Esophagus (tissue), 2 donors: ENCODE data around the gene ZFAND6. TPM values are rescaled to one million over a fixed set of nuclear protein-coding genes. Genes with fewer than 3 reads are reported as not detected.

ENCODE experiments used
- H3K27ac ChIP-seq, 2 donors: one replicate each; pipeline ENCODE4 v1.5.1; 2013; ENCODE audit warnings: low read depth in 2 of 2, mild to moderate bottlenecking in 2 of 2, inconsistent platforms in 1 of 2, low read length in 1 of 2, moderate library complexity in 1 of 2
- H3K27me3 ChIP-seq, 2 donors: one replicate each; pipeline ENCODE4 v1.6.1; 2013; ENCODE audit warnings: low read length in 2 of 2, control low read depth in 1 of 2, mild to moderate bottlenecking in 1 of 2; ENCODE audit not compliant: insufficient read depth in 2 of 2, control insufficient read depth in 1 of 2
- H3K36me3 ChIP-seq, 2 donors: one replicate each; pipeline ENCODE4 v1.6.1; 2013; ENCODE audit warnings: low read length in 1 of 2; ENCODE audit not compliant: control insufficient read depth in 2 of 2, insufficient read depth in 2 of 2
- H3K4me1 ChIP-seq, 2 donors: one replicate each; pipeline ENCODE4 v1.6.1; 2013; ENCODE audit warnings: low read length in 1 of 2; ENCODE audit not compliant: control insufficient read depth in 2 of 2, insufficient read depth in 2 of 2
- H3K4me3 ChIP-seq, 2 donors: one replicate each; pipeline ENCODE4 v1.5.1; 2013; ENCODE audit warnings: low read length in 2 of 2, mild to moderate bottlenecking in 2 of 2, low read depth in 1 of 2, moderate library complexity in 1 of 2
- H3K9me3 ChIP-seq, 2 donors: one replicate each; pipeline ENCODE4 v1.6.1; 2013; ENCODE audit warnings: mild to moderate bottlenecking in 2 of 2, low read depth in 1 of 2, low read length in 1 of 2, moderate library complexity in 1 of 2; ENCODE audit not compliant: control insufficient read depth in 2 of 2, insufficient read depth in 1 of 2
- WGBS, 2 donors: extraction: QIAGEN DNeasy Blood & Tissue Kit; methylation state at CpG; one replicate each; pipeline ENCODE4 v1.1.7; 2013; 5-methylcytosine and 5-hydroxymethylcytosine counted together
- polyA plus RNA-seq, 2 donors: library from polyadenylated mRNA; stranded (reverse); fragments of 200-250 nt; gene quantifications; one replicate each; pipeline ENCODE4 v1.2.3, GENCODE V29; 2013
- donor health status: healthy with polysubstance abuse.
- donor health status: Bipolar disorder and iron deficiency.

The ZFAND6 gene
- polyA plus RNA-seq, 2 donors: 37.4 to 47.0 TPM

DNA sequence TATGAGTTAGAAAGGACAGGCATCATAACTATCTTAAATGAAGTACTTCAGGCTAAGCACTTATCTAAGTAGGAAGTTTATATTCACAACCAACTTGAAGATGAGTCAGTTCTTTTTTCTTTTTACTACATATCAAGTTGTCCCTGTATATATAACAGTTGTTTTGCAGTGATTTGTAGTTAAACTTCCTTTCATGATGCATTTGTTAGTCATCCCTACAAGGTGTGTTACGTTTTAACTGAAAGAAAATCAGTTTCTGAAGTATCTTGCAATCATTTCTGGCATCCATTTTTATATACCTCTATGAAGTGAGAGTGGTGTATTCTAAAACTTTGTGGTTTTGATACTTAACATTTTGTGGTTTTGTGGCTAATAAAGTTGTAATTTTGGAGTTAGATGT lies 46.1 kb downstream of the ZFAND6 start:
- Histone ChIP-seq H3K4me3 (no peak overlapping the region), H3K36me3 (no peaks in the 10 kb centered on the region), H3K4me1 (no peaks in the 10 kb centered on the region), H3K27me3 (no peaks in the 10 kb centered on the region), H3K9me3 (no peaks in the 10 kb centered on the region), H3K27ac (no peak overlapping the region)
- 41 to 55% methylated on average over 1 of the region's 1 CpG for WGBS, 2 donors

DNA sequence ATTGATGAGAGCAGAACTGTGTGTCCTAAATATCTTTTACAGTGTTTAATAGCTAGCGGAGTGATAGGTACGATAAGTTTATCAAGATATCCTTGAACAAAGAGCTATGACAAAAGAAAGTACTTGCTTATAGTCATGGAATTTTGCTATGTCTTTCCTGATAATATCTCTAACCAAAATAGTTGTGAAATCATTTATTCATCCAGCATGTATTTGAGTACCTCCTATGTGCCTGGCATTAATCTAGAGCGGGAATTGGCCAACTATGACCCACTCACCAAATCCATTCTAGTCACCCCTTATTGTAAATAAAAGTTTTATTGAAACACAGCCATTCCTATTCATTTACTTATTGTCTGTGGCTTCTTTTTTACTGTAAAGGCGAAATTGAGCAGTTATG lies 46.6 kb downstream of the ZFAND6 start:
- H3K27ac ChIP-seq: no peak overlapping the region
- H3K4me1 ChIP-seq: no peaks in the 10 kb centered on the region
- H3K9me3 ChIP-seq: no peaks in the 10 kb centered on the region
- no peaks in the 10 kb centered on the region for H3K36me3 ChIP-seq
- H3K27me3 ChIP-seq: no peaks in the 10 kb centered on the region
- H3K4me3 ChIP-seq: no peak overlapping the region
- WGBS, 2 donors: 90 to 98% methylated on average over 4 of the region's 4 CpGs

DNA sequence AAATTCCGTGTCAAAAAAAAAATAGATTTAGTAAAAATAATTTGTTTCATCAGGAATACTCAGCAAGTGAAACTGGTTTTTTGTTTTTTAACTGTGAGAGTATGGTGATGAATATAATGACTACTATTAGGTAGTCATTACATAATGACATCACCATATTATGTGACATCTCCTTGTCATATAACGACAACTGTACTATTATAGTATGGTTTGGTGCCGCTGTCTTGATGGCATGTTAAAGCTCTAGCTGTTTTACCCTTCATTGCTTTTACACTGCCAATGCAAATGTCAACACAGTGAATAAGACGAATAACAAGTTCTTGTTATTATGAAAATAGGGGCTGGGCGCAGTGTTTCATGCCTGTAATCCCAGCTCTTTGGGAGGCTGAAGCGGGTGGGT lies 47.7 kb downstream of the ZFAND6 start:
- WGBS, 2 donors: 81 to 85% methylated on average over 6 of the region's 6 CpGs
- Histone ChIP-seq H3K4me1 (no peaks in the 10 kb centered on the region), H3K27ac (peak overlapping the region in 1 of 2 donors; percentile 20), H3K27me3 (no peaks in the 10 kb centered on the region), H3K36me3 (no peaks in the 10 kb centered on the region), H3K4me3 (no peak overlapping the region), H3K9me3 (no peaks in the 10 kb centered on the region)

DNA sequence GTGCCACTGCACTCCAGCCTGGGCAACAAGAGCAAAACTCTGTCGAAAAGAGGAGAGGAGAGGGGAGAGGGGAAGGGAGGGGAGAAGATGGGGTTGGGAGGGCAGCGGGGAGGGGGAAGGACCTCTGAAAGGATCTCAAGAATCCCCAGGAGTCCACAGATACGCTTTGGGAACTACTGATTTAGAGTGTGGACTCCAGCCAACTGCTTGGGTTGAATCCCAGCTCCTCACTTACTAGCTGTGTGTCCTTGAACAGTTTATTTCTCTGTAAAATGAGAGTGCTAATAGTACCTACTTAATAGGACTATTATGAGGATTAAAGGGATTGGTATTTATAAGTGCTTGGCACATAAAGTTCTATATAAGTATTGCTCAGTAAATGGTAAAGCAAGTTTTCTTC lies 48.3 kb downstream of the ZFAND6 start:
- peak overlapping the region in 1 of 2 donors; percentile 9 for H3K27ac ChIP-seq
- 41 to 61% methylated on average over 2 to 3 of the region's 3 CpGs for WGBS, 2 donors
- no peaks in the 10 kb centered on the region for H3K9me3 ChIP-seq
- no peaks in the 10 kb centered on the region for H3K36me3 ChIP-seq
- H3K27me3 ChIP-seq: no peaks in the 10 kb centered on the region
- no peaks in the 10 kb centered on the region for H3K4me1 ChIP-seq
- H3K4me3 ChIP-seq: no peak overlapping the region

DNA sequence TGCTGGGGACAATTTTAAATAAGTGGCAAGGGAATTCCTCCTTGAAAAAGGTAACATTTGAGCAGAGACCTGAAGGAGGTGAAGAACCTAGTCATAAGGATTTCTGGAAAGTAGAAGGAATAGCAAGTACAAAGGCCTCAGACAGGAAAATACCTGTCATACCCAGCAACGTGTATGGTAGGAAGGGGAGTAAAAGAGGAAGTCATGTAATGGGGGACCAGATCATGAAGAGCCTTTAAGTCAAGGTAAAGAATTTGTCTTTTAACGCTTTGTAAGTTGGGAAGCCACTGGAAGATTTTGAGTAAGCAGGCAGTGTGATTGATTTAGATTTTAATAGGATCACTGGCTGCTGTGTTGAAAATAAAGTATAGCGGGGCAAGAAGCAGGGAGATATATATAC lies 49.9 kb downstream of the ZFAND6 start:
- H3K36me3 ChIP-seq: no peaks in the 10 kb centered on the region
- no peak overlapping the region for H3K4me3 ChIP-seq
- H3K9me3 ChIP-seq: no peaks in the 10 kb centered on the region
- no peak overlapping the region for H3K27ac ChIP-seq
- 83% methylated on average over 3 of the region's 3 CpGs for WGBS, 2 donors
- H3K4me1 ChIP-seq: no peaks in the 10 kb centered on the region
- H3K27me3 ChIP-seq: no peaks in the 10 kb centered on the region

DNA sequence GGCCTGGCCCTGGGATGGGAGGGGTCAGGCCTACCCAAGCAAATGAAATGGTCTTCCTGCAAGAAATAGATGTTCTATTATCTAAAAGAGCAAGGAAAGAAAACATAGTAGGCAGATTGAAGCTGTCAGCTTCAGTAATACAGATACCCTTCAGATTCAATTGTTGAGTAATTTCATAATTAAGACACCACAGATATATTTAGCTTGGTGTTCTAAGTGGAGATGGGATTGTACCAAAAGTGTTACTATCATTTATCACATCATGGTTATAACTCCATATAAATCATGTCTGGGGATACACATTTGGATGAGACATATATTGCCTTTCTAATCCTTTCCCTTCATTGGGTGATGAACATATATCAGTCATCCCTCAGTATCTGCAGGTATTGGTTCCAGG lies 51.4 kb downstream of the ZFAND6 start:
- Histone ChIP-seq H3K4me1 (no peaks in the 10 kb centered on the region), H3K36me3 (no peaks in the 10 kb centered on the region), H3K27ac (no peak overlapping the region), H3K4me3 (no peak overlapping the region), H3K9me3 (no peaks in the 10 kb centered on the region), H3K27me3 (no peaks in the 10 kb centered on the region)

DNA sequence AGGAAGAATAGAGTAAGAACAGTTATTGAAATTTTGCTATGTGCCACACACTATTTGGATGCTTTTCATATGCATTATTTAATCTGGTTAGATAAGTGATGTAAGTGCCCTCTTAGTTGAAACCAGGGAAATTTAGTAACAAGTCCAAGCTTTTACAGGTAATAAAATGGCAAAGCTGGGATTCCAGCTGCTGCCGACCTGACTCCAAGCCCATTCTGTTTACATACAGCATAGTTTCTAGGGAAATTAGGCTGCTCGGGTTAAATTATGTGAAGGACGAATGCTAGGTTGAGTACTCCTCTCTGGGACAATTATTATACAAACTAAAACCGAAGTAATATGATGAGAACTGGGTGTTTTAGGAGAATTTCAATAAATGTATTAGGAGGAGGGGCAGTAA lies 54.6 kb downstream of the ZFAND6 start:
- Histone ChIP-seq H3K4me3 (no peak overlapping the region), H3K27me3 (no peaks in the 10 kb centered on the region), H3K27ac (no peak overlapping the region), H3K4me1 (no peaks in the 10 kb centered on the region), H3K9me3 (no peaks in the 10 kb centered on the region), H3K36me3 (no peaks in the 10 kb centered on the region)
- 64 to 69% methylated on average over 4 of the region's 4 CpGs for WGBS, 2 donors

DNA sequence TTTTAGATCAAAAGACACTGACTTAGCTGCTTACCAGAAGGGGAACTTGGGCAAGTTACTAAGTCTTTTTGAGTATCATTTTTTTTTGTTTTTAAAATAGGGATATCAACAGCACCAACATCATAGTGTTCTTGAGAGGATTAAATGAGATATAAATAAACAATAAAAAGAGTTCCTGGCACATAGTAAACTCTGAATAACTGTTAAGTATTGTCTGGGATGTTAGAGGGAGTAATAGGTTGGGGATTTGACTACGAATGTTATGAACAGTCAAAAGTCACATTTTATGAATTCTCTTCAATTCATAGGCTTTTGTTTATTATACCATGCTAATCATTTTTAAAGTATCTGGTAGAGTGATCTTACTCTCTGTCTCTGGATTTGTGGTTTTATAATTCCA lies 55.5 kb downstream of the ZFAND6 start:
- Histone ChIP-seq H3K9me3 (no peaks in the 10 kb centered on the region), H3K4me1 (no peaks in the 10 kb centered on the region), H3K27ac (no peak overlapping the region), H3K36me3 (no peaks in the 10 kb centered on the region), H3K4me3 (no peak overlapping the region), H3K27me3 (no peaks in the 10 kb centered on the region)
- 75 to 86% methylated on average over 1 of the region's 1 CpG for WGBS, 2 donors

DNA sequence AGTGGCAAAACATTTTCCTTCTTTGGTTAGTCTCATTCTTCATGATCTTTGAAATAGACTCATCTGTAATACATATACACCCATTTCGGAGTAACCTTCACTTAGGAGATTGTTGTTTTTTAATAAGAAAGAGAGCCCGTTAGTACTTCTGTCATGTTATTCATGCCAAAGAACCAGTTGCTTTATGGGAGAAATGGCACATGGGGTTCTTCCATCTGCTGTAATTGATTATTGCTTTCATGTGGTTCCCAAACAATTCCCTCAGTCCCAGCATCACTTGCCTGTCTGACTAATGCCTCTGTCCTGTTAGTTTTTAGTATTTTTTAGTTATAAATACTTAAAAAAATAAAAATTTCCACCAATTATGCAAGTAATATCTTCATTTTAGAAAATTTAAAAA lies 59.5 kb downstream of the ZFAND6 start:
- WGBS, 2 donors: 91 to 95% methylated on average over 2 of the region's 2 CpGs
- Histone ChIP-seq H3K4me3 (no peak overlapping the region), H3K27me3 (no peaks in the 10 kb centered on the region), H3K36me3 (peaks cover 0 to 2% of the 10 kb centered on the region in 2 donors), H3K4me1 (no peaks in the 10 kb centered on the region), H3K27ac (no peak overlapping the region), H3K9me3 (no peaks in the 10 kb centered on the region)

DNA sequence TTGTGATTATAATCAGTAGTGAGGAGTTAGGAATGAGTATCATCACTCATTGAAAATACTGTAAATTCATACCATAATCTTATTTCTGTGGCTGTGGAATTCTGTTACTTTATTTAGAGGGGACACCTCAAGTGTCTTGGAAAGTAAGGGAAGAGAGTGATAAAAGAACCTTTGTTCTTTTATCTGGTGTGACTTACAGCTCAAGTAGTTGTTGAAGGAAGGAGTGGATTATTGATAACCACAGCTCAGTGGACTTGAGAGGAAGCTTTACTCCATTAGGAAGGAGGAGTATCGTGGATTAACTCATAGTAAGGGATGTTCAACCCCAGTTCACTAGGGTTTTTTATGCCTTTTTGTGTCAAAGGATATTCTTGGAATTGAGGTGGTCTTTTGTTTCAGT lies 61.2 kb downstream of the ZFAND6 start:
- H3K27me3 ChIP-seq: no peaks in the 10 kb centered on the region
- no peaks in the 10 kb centered on the region for H3K9me3 ChIP-seq
- H3K27ac ChIP-seq: no peak overlapping the region
- 88 to 92% methylated on average over 1 of the region's 1 CpG for WGBS, 2 donors
- H3K4me3 ChIP-seq: no peak overlapping the region
- H3K4me1 ChIP-seq: no peaks in the 10 kb centered on the region
- peaks cover 0 to 2% of the 10 kb centered on the region in 2 donors for H3K36me3 ChIP-seq
